Suppressor macrophage treated with lipopolysaccharide for 1 hour (primary cell): ENCODE results near the gene KRT27.
"Not testable (repeated sequence)": the region's sequence is repeated elsewhere in the genome, so short reads cannot be mapped to it uniquely, and the experiment has no call there.

ENCODE experiments used
- DNase-seq, 3 donors: peaks; one replicate each; pipeline ENCODE4 v3.0.0-alpha.2; 2020 to 2022

KRT27 gene

GRCh38 chr17:40782450-40782849, at the start of gene KRT27:
Gene KRT27, minus strand, starts transcription at chr17:40782550. Its CDS starts 57 bp downstream, at chr17:40782493.
- no peak for DNase-seq

- no peak for DNase-seq
Observed at GRCh38 chr17:40830085-40830776, 47.9 kb upstream of the KRT27 start.

GRCh38 chr17:40828454-40829044, 46.2 kb upstream of the KRT27 start:
- DNase-seq = no peak

- DNase-seq = no peak
Observed at GRCh38 chr17:40827746-40828453, 45.5 kb upstream of the KRT27 start.

DNA sequence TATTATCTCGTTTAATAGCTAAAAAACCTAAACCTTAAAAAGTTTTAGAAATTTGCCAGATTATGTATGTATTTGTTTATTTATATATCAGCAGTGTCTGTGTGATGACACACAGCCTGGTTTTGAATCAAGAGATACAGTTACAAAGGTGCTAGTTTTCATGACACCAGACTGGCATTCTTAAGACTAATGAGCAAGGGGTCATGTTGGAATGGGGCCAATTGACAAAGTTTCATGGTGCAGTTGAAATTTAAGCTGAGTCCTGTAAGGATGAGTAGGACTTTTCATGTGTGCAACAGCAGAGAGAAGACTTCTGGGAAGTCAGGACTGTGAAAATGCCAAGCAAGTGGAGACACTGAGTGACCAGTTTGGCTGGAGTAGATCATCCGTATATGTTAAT, 43.2 kb upstream of the KRT27 start:
- no peak for DNase-seq

- no peak for DNase-seq
Observed at GRCh38 chr17:40824015-40824832, 41.9 kb upstream of the KRT27 start.

DNA sequence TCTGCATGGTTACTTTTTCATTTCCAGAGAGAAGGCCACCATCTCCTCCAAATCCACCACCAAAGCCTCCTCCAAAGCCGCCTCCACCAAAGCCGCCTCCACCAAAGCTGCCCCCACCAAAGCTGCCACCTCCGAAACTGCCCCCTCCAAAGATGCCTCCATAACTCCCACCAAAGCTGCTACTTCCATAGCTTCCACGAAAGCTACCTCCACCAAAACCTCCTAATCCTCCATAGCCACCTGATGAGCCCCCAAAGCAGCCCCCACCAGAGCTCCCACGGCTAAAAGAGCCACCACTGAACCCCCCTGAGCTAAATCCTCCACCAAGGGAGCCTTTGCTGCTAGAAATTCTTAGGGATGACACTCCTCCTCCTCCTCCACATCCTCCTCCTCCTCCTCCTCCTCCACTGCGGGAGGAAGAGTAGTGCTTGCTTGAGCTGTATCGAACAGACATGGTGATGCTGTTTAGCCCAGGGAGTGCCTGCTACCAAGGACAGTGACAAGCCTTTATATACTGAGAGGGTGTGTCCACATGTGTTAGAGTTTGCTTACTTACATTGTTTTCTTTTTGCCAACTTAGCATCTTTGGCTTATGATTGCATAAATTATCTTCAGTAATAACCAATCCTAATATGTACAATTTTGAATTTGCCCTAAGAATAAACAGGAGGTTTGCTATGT, 39.9 kb upstream of the KRT27 start, which contains the start of gene KRT10:
Gene KRT10 (minus strand): TSS at position 483 of the 681 bp plus-strand sequence. CDS start 29 bp downstream, at position 454.
- DNase-seq = no peak

DNA sequence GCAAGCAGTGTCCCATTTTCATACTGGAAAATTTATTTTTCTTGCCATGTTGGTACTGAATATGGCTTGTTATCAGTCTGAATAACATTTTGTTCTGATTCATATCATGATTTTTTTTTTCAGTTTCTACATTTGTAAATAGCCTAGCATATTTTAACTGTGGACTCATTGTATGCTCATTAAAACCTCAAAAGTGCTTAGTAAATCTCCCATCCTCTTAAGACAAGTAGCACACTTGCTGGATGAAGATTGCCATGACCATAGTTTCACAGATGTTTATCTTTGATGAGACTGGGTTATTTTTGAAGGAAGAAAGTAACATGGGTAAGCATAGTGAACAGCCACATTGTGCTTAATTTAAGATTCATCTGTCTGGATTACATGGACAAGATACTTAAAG, 39.2 kb upstream of the KRT27 start:
- DNase-seq = no peak

- DNase-seq = no peak
Observed at GRCh38 chr17:40820228-40820838, 38.0 kb upstream of the KRT27 start.

GRCh38 chr17:40819528-40820125, 37.3 kb upstream of the KRT27 start:
- no peak for DNase-seq

DNA sequence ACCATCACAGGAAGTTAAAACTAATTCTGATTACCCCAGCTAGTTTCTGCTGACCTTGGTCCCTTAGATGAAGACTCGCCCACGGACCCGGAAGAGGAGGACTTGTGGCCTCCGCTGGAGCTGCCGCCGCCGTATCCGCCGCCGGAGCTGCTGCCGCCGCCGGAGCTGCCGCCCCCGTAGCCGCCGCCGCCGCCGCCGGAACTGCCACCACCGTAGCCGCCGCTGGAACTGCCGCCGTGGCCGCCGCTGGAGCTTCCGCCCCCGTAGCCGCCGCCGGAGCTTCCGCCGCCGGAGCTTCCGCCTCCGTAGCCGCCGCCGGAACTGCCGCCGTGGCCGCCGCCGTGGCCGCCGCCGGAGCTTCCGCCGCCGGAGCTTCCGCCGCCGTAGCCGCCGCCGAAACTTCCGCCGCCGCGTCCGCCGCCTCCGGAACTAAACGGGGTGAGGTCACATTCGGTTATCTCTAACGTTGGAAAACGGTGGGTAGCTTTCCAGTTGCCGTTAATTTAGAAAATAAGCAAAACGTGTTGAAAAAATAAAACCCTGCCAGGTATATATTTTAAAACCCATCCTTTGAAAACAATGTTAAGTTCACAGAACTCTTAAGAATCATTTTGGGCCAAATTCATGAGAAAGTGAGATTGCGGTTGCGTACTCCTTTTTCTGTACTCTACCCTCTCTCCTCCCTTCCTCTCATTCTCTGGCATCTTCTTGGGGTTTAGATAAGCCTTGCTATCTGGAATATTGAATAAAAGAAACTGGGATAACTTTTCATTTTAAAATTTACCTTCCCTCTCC, 36.6 kb upstream of the KRT27 start:
- DNase-seq = peak; percentile 90 to 95 (median 94)

GRCh38 chr17:40818343-40818732, 36.0 kb upstream of the KRT27 start:
- no peak for DNase-seq

- DNase-seq = no peak
Observed at GRCh38 chr17:40817103-40817682, 34.8 kb upstream of the KRT27 start.

DNA sequence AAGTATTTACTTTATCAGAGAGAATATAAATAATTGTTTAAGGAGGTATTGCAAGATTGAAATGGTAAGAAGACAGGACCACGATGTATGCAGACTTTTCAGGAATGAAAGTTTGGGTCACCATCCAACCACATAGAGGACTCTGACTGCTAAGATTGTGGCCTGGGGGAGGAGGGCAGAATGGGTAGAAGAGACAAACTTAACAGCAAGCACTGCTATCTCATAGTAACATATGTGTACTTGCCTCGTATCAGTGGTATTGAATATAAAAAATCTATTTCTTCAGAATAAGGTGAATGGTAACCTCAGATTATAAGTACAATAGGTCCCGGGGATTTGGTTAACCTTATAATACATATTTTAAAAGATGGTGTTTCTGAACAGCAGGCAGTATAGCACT, 34.2 kb upstream of the KRT27 start:
- DNase-seq = no peak

- no peak for DNase-seq
Observed at GRCh38 chr17:40815381-40815780, 33.0 kb upstream of the KRT27 start.

DNA sequence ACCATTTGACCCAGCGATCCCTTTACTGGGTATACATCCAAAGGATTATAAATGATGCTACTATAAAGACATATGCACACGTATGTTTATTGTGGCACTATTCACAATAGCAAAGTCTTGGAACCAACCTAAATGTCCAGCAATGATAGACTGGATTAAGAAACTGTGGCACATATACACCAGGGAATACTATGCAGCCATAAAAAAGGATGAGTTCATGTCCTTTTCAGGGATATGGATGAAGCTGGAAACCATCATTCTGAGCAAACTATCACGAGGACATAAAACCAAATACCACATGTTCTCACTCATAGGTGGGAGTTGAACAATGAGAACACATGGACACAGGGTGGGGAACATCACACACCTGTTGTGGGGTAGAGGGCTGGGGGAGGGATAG, 32.3 kb upstream of the KRT27 start:
- DNase-seq = not testable (repeated sequence)

- no peak for DNase-seq
Observed at GRCh38 chr17:40813804-40814203, 31.5 kb upstream of the KRT27 start.

- no peak for DNase-seq
Observed at GRCh38 chr17:40812639-40813038, 30.3 kb upstream of the KRT27 start.

GRCh38 chr17:40810494-40810893, 28.1 kb upstream of the KRT27 start:
- no peak for DNase-seq

GRCh38 chr17:40809721-40810421, 27.5 kb upstream of the KRT27 start:
- no peak for DNase-seq
